Endothelial cell of umbilical vein (primary cell): ENCODE results near the gene PGP. TPM values are rescaled to one million over a fixed set of nuclear protein-coding genes. Genes with fewer than 3 reads are reported as not detected.
A peak's percentile ranks its signal among the peaks of the same experiment; 100 is the strongest.

ENCODE experiments used
- BruUV-seq: library from RNA; stranded (reverse); fragments of 400-500 nt; replicated peaks from 2 replicates; lab custom pipeline; 2021; lab: Mats Ljungman, UMichigan
- CTCF ChIA-PET: fragments of 300-600, 350-600 bp; sonication (Branson Sonifier 250); formaldehyde crosslinking; loops from one replicate; lab custom pipeline; 2021; ENCODE audit warnings: antibody characterized with exemption, inconsistent platforms; lab: Charles Lee
- POLR2A ChIA-PET: fragments of 300-600, 350-600 bp; sonication (Branson Sonifier 250); formaldehyde crosslinking; loops from one replicate; lab custom pipeline; 2021; ENCODE audit warnings: antibody characterized with exemption, inconsistent platforms; lab: Charles Lee
- DNase-seq: peaks from one replicate; pipeline ENCODE4 v3.0.0-alpha.2; 2011; ENCODE audit warnings: low read depth, low spot score
- FAIRE-seq: peaks from 2 replicates; lab custom pipeline; 2011; peaks lifted over from hg19 to GRCh38; lab: Jason Lieb, UNC
- H2AFZ ChIP-seq: 2 replicates; pipeline ENCODE4 v1.6.0; 2012; ENCODE audit warnings: low read depth, low read length, control low read depth, inconsistent platforms
- H3K27ac ChIP-seq: 2 replicates; pipeline ENCODE4 v1.5.1; 2011; ENCODE audit warnings: low read depth, mild to moderate bottlenecking, control low read depth, low read length, moderate library complexity; ENCODE audit not compliant: insufficient read depth
- H3K27me3 ChIP-seq, 2 experiments: 2 replicates each; pipeline versions ENCODE4 v1.6.0 to v1.6.1; 2011; ENCODE audit warnings: low read length in 2 of 2, mixed read lengths in 1 of 2; ENCODE audit not compliant: control insufficient read depth in 2 of 2, insufficient read depth in 2 of 2
- H3K36me3 ChIP-seq, 2 experiments: 2 replicates in 1 of 2; 3 replicates in 1 of 2; pipeline ENCODE4 v1.5.1; 2011; ENCODE audit warnings: low read length in 2 of 2, mild to moderate bottlenecking in 1 of 2, moderate library complexity in 1 of 2; ENCODE audit not compliant: control insufficient read depth in 2 of 2, insufficient read depth in 2 of 2; ENCODE audit errors: extremely low read depth in 1 of 2
- H3K4me1 ChIP-seq: 3 replicates; pipeline ENCODE4 v1.5.1; 2011; ENCODE audit warnings: mild to moderate bottlenecking, low read length; ENCODE audit not compliant: control insufficient read depth, insufficient read depth; ENCODE audit errors: extremely low read depth
- H3K4me2 ChIP-seq: 2 replicates; pipeline ENCODE4 v1.6.1; 2011; ENCODE audit warnings: low read length, control low read depth, mixed read lengths; ENCODE audit not compliant: insufficient read depth
- H3K4me3 ChIP-seq, 3 experiments: fragments of 200-600 bp in 1 of 3; sonication (generic), shearing (Covaris generic) in 1 of 3; replicated peaks in 1 of 3; 2 replicates each; pipeline ENCODE4 v1.5.1; 2011 to 2016; ENCODE audit warnings: control low read depth in 3 of 3, low read length in 3 of 3, mild to moderate bottlenecking in 2 of 3, inconsistent platforms in 1 of 3, low read depth in 1 of 3, moderate library complexity in 1 of 3; ENCODE audit not compliant: insufficient read depth in 1 of 3
- H3K79me2 ChIP-seq: 2 replicates; pipeline ENCODE4 v1.6.0; 2012; ENCODE audit warnings: low read length, inconsistent platforms; ENCODE audit not compliant: control insufficient read depth, insufficient read depth
- H3K9ac ChIP-seq: replicated peaks from 2 replicates; pipeline ENCODE3; 2011; ENCODE audit warnings: low read length, control low read depth; ENCODE audit not compliant: insufficient read depth; ENCODE audit errors: extremely low read depth
- H3K9me1 ChIP-seq: replicated peaks from 3 replicates; pipeline ENCODE4 v1.6.0; 2011; ENCODE audit warnings: mild to moderate bottlenecking, low read length; ENCODE audit not compliant: control insufficient read depth, insufficient read depth; ENCODE audit errors: extremely low read depth
- H3K9me3 ChIP-seq: replicated peaks from 2 replicates; pipeline ENCODE4 v1.5.1; 2012; ENCODE audit warnings: low read length, inconsistent platforms; ENCODE audit not compliant: control insufficient read depth, insufficient read depth
- H4K20me1 ChIP-seq: replicated peaks from 2 replicates; pipeline ENCODE3; 2011; ENCODE audit warnings: mild to moderate bottlenecking, low read length; ENCODE audit not compliant: control insufficient read depth, insufficient read depth; ENCODE audit errors: extremely low read depth
- EZH2 ChIP-seq: IDR thresholded peaks from 2 replicates; pipeline ENCODE4 v1.6.1; 2012; ENCODE audit warnings: borderline replicate concordance, low read depth, mild to moderate bottlenecking, moderate library complexity, low read length, inconsistent platforms; ENCODE audit not compliant: severe bottlenecking
- FOS ChIP-seq: IDR thresholded peaks from 2 replicates; pipeline ENCODE4 v1.6.1; 2011; ENCODE audit warnings: mild to moderate bottlenecking, low read length, moderate library complexity, borderline replicate concordance; ENCODE audit not compliant: insufficient read depth
- GATA2 ChIP-seq: IDR thresholded peaks from 2 replicates; pipeline ENCODE4 v1.7.0; 2011; ENCODE audit warnings: low read depth, mild to moderate bottlenecking, moderate library complexity, mixed read lengths, low read length; ENCODE audit not compliant: insufficient read length, insufficient read depth
- JUN ChIP-seq: IDR thresholded peaks from 2 replicates; pipeline ENCODE4 v1.6.1; 2011; ENCODE audit warnings: borderline replicate concordance, low read depth; ENCODE audit not compliant: insufficient read length, insufficient read depth
- MYC ChIP-seq: IDR thresholded peaks from one replicate; pipeline ENCODE4 v1.6.1; 2011; ENCODE audit warnings: mild to moderate bottlenecking, low read depth, low read length
- POLR2A ChIP-seq: IDR thresholded peaks from 2 replicates; pipeline ENCODE4 v1.6.1; 2012; ENCODE audit warnings: low read depth, mild to moderate bottlenecking, control low read depth, low read length
- POLR2AphosphoS5 ChIP-seq: IDR thresholded peaks from 2 replicates; pipeline ENCODE4 v1.6.1; 2012; ENCODE audit warnings: low read depth, mild to moderate bottlenecking, control low read depth, low read length, moderate library complexity; ENCODE audit not compliant: insufficient read depth
- dilution Hi-C: fragments of 300-500 bp; cut with MboI; formaldehyde crosslinking; loops from one replicate; pipeline ENCODE4 v1.15.0; 2019; ENCODE audit warnings: low sequenced_read_pairs; ENCODE audit not compliant: extremely low pct_ligation_motif_present
- intact Hi-C: fragments of 100-400 bp; cut with micrococcal nuclease; formaldehyde crosslinking; loops from one replicate; pipeline ENCODE4 v1.10.0; 2022
- polyA plus RNA-seq, 4 experiments: library from polyadenylated mRNA; depleted of rRNA in 3 of 4; stranded (reverse) in 3 of 4; unstranded in 1 of 4; fragments of >200 nt; gene quantifications; 2 replicates each; pipeline versions ENCODE4 v1.2.1 to v1.2.3, GENCODE V29; 2011 to 2012; ENCODE audit warnings: missing spikeins in 1 of 4
- total RNA-seq: library from RNA; stranded (reverse); gene quantifications from 2 replicates; pipeline ENCODE4 v1.2.3, GENCODE V29; 2021
- TF ChIP-seq, protein P1 (sequence below), 2 donors: IDR thresholded peaks; 1 replicate in 1 of 2; 2 replicates in 1 of 2; pipeline ENCODE4 v1.5.1; 2011; ENCODE audit warnings: low read length in 2 of 2, mild to moderate bottlenecking in 2 of 2, moderate library complexity in 2 of 2, control low read depth in 1 of 2, inconsistent platforms in 1 of 2, low read depth in 1 of 2; ENCODE audit not compliant: insufficient read depth in 1 of 2; ENCODE audit errors: extremely low read depth in 1 of 2
- TF ChIP-seq, protein P2 (sequence below): IDR thresholded peaks from 2 replicates; pipeline ENCODE4 v1.6.1; 2011; ENCODE audit not compliant: insufficient read depth, insufficient read length

PGP gene
- total and polyA plus RNA-seq, 2 donors (not counting 3 experiments of a cell fraction or from before 2014, with no cell fraction given) = 28.5 to 29.6 TPM

DNA sequence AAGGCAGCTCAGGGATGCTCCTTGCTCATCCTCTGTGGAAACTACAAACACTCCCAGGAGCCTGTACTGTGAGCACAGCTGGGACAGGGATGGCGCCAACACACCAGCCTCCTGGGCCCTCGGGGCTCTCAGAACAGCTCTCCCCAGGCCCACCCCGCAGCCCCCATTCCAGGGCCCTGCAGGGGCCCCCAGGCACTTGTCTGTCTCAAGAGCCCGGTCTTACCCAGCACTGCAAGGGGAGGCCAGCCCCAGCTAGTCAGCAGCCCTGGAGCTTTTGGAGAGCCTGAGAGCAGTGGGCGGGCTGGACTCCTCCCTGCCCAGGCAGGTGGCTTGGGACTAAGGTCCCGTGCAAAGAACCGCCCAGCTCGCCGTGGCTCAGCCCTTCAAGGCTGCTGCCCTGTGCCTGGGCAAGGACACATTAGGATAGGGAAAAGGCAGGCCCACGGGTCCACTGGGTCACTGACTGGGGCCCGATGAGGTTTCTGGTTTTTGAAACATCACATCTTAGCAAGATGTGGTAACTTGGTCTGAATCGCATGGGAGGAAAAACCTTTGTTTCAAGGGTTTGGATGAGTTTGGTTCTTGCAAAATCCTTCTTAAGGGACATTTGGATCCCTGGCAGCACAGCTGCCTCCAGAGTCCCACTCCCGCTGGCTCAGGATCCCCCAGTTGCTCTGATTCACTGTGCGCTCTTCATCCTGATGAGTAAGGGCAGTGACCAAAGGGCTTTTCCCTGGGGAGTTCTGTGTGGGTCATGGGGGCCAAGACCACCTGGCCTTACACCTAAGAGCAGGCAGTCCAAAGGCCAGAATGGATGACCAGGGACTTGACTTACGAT, 24.4 kb upstream of the PGP start:
- Histone ChIP-seq H3K4me2 (no peak overlapping the region), H3K9ac (no peak overlapping the region), H3K79me2 (no peaks in the 10 kb centered on the region), H3K4me3 (no peak overlapping the region), H3K9me1 (no peaks in the 10 kb centered on the region), H2AFZ (no peak overlapping the region), H3K9me3 (no peaks in the 10 kb centered on the region), H3K27ac (no peak overlapping the region), H3K4me1 (peaks cover 10% of the 10 kb centered on the region), H3K36me3 (peaks cover 8 to 24% of the 10 kb centered on the region in 2 experiments), H3K27me3 (peaks cover 5 to 18% of the 10 kb centered on the region in 2 experiments), H4K20me1 (no peaks in the 10 kb centered on the region)
- intact Hi-C loops (no loop called here), dilution Hi-C loops (no loop called here)
- TF ChIP-seq POLR2AphosphoS5 = peak; percentile 9
- TF ChIP-seq JUN = no peak
- no peak for DNase-seq
- BruUV-seq = no TSS peak
- CTCF ChIA-PET = interaction anchor here (1.2 kb wide), 2 partner anchors 13 to 262 kb away, joined by 6 read pairs; partner anchors contain the start of gene ECI1
- FAIRE-seq = no peak
- POLR2A ChIA-PET = no interaction called here

DNA sequence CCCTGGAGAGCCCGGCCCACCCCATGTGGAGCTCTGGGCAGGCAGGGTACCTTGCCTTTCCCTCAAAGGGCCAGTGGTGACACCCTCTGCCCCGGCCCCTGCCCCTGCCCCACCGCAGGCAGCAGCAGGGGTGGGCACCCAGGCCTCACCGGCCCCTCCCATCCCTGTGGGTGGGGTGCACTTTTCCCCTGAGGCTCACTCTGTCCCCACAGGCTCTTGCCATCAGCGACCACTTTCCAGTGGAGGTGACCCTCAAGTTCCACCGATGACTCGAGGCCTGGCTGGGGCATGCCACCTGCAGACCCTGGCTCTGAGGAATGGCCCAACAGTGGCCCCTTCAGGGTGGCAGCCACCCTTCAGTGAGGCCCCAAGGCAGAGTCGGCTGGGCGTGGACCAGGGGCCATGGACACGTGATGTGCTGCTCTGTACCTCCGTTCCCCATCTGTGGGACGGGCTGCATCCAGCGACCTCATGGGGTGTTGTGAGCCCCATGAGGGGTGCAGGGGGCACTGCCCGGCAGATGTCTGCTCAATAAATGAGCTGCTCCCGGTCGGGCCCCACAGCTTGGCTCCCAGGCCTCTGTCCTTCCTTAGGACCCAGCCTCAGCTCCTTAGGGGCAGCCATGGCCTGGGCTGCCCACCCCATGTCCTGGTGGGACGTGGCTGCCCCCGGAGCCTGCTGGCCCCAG, 23.7 kb upstream of the PGP start:
- Histone ChIP-seq H3K27ac (no peak overlapping the region), H2AFZ (no peak overlapping the region), H3K4me3 (no peak overlapping the region), H3K4me1 (peaks cover 10% of the 10 kb centered on the region), H3K9me3 (no peaks in the 10 kb centered on the region), H3K9ac (no peak overlapping the region), H3K36me3 (peaks cover 5 to 25% of the 10 kb centered on the region in 2 experiments), H3K4me2 (no peak overlapping the region), H4K20me1 (no peaks in the 10 kb centered on the region), H3K79me2 (no peaks in the 10 kb centered on the region), H3K27me3 (peaks cover 5 to 18% of the 10 kb centered on the region in 2 experiments), H3K9me1 (no peaks in the 10 kb centered on the region)
- DNase-seq = no peak
- TF ChIP-seq, protein P1, sequence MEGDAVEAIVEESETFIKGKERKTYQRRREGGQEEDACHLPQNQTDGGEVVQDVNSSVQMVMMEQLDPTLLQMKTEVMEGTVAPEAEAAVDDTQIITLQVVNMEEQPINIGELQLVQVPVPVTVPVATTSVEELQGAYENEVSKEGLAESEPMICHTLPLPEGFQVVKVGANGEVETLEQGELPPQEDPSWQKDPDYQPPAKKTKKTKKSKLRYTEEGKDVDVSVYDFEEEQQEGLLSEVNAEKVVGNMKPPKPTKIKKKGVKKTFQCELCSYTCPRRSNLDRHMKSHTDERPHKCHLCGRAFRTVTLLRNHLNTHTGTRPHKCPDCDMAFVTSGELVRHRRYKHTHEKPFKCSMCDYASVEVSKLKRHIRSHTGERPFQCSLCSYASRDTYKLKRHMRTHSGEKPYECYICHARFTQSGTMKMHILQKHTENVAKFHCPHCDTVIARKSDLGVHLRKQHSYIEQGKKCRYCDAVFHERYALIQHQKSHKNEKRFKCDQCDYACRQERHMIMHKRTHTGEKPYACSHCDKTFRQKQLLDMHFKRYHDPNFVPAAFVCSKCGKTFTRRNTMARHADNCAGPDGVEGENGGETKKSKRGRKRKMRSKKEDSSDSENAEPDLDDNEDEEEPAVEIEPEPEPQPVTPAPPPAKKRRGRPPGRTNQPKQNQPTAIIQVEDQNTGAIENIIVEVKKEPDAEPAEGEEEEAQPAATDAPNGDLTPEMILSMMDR (IDR thresholded peaks at IDR 0.05; ENCODE audit: extremely low read depth in 1 of 2, insufficient read depth in 1 of 2, low read depth in 1 of 2, low read length in 2 of 2) = no peak
- TF ChIP-seq EZH2 (no peak), POLR2A (no peak), POLR2AphosphoS5 (no peak), JUN (no peak), GATA2 (no peak), MYC (no peak), FOS (no peak)
- TF ChIP-seq, protein P2, sequence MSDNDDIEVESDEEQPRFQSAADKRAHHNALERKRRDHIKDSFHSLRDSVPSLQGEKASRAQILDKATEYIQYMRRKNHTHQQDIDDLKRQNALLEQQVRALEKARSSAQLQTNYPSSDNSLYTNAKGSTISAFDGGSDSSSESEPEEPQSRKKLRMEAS = no peak
- intact Hi-C loops = no loop called here
- dilution Hi-C loops = no loop called here
- ChIA-PET CTCF (interaction anchor here (1.2 to 2.4 kb wide), 3 partner anchors 13 to 263 kb away, joined by 6 to 11 read pairs (median 6); partner anchors contain the start of gene ECI1), POLR2A (no interaction called here)
- BruUV-seq = no TSS peak
- FAIRE-seq = no peak
